GM20000 (cell line): ENCODE results near the gene SEMA5A.

ENCODE experiments used
- DNase-seq: peaks from one replicate; pipeline ENCODE4 v3.0.0; 2012; ENCODE audit warnings: low spot score
- CTCF ChIP-seq: IDR thresholded peaks from 2 replicates; pipeline ENCODE4 v1.5.1; 2012; ENCODE audit warnings: mild to moderate bottlenecking, control low read depth; ENCODE audit errors: extremely low read depth, missing control alignments

The SEMA5A gene

GRCh38 chr5:9294793-9295465 is 250.9 kb downstream of the SEMA5A start:
- no peak for TF ChIP-seq CTCF
- no peak for DNase-seq

GRCh38 chr5:9288234-9288633 is 257.6 kb downstream of the SEMA5A start:
- no peak for TF ChIP-seq CTCF
- no peak for DNase-seq

- DNase-seq: no peak
- TF ChIP-seq CTCF: no peak
These were observed 261.0 kb downstream of the SEMA5A start for GRCh38 chr5:9284781-9285307.

- DNase-seq: no peak
- TF ChIP-seq CTCF: no peak
These were observed 261.6 kb downstream of the SEMA5A start for GRCh38 chr5:9284272-9284671.

GRCh38 chr5:9283473-9283872 is 262.4 kb downstream of the SEMA5A start:
- TF ChIP-seq CTCF: no peak
- DNase-seq: no peak

GRCh38 chr5:9283021-9283420 is 262.9 kb downstream of the SEMA5A start:
- no peak for TF ChIP-seq CTCF
- DNase-seq: no peak

GRCh38 chr5:9282211-9282610 is 263.7 kb downstream of the SEMA5A start:
- no peak for TF ChIP-seq CTCF
- no peak for DNase-seq
